Osteocyte (in vitro differentiated cells): ENCODE data around the gene CASS4. TPM values are rescaled to one million over a fixed set of nuclear protein-coding genes. Genes with fewer than 3 reads are reported as not detected.

Experiments
- DNase-seq: peaks from one replicate; pipeline ENCODE4 v3.0.0; 2021; ENCODE audit warnings: mixed read lengths; ENCODE audit not compliant: unreplicated experiment; ENCODE audit errors: extremely low spot score
- H3K27ac Mint-ChIP-seq: one replicate; pipeline ENCODE4 v1.8.0; 2021; ENCODE audit warnings: mild to moderate bottlenecking, mixed read lengths; ENCODE audit not compliant: unreplicated experiment
- H3K27me3 Mint-ChIP-seq: one replicate; pipeline ENCODE4 v1.8.0; 2021; ENCODE audit warnings: mixed read lengths; ENCODE audit not compliant: unreplicated experiment
- H3K36me3 Mint-ChIP-seq: one replicate; pipeline ENCODE4 v1.8.0; 2021; ENCODE audit warnings: mixed read lengths; ENCODE audit not compliant: unreplicated experiment
- H3K4me1 Mint-ChIP-seq: one replicate; pipeline ENCODE4 v1.8.0; 2021; ENCODE audit warnings: mixed read lengths; ENCODE audit not compliant: unreplicated experiment
- H3K4me3 Mint-ChIP-seq: one replicate; pipeline ENCODE4 v1.8.0; 2021; ENCODE audit warnings: mild to moderate bottlenecking, moderate library complexity, mixed read lengths; ENCODE audit not compliant: unreplicated experiment
- H3K9me3 Mint-ChIP-seq: one replicate; pipeline ENCODE4 v1.8.0; 2021; ENCODE audit warnings: mixed read lengths; ENCODE audit not compliant: unreplicated experiment
- total RNA-seq: library from RNA; stranded (reverse); gene quantifications from 2 replicates; pipeline ENCODE4 v1.2.1, GENCODE V29; 2021
- TF ChIP-seq, protein P1 (sequence below): fragments of 200-600 bp; sonication (generic); IDR thresholded peaks from 2 replicates; pipeline ENCODE4 v1.5.0; 2021; ENCODE audit warnings: antibody characterized with exemption, mild to moderate bottlenecking, moderate library complexity

CASS4 gene
- total RNA-seq, 1 donor from 2014 or later: not detected

DNA sequence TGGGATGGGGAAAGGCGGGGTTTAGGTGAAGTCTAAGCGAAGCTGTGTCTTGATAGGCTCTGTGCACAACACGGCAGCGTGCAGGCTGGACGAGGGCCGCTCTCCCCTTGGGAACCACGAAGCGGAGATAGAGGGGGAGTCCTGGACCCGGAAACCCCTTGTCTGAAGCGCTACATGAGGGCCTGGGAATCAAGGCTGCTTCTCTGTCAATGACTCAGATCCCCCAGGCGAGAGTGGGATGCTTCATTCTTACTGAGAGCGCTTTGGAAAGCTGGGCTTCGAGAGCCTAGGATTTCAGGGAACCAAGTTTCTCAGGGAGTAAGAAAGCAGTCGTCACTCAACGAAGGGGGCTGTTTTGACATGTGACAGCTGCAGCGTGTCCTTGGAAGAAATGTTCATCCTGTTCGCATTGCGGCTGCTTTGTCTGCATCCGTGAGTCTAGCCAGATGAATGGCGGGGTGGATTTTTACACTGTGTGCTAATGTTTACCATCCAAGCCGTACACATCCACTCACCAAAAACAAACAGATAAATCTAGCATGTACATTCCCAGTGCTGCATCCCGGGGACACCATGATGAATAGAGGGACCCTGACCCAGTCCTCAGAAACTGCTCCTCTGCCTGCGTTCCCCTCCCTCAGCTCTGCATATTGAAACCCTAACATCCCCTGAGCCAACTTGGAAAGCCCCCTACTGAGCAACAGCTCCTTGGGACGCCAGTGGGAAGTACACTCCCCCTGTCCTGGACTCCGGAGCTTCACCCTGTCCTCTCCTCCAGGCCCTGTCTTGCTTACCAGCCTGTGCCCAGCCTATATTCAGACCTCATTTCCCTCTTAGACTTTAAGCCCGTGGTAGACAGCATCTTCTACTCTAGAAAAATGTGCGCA, 31.8 kb downstream of the CASS4 start:
- Mint-ChIP-seq H3K27ac (peak overlapping the region; percentile 23), H3K27me3 (no peaks in the 10 kb centered on the region), H3K9me3 (no peaks in the 10 kb centered on the region), H3K36me3 (no peaks in the 10 kb centered on the region), H3K4me3 (no peak overlapping the region), H3K4me1 (peaks cover 42% of the 10 kb centered on the region)
- no peak for DNase-seq
- TF ChIP-seq, protein P1, sequence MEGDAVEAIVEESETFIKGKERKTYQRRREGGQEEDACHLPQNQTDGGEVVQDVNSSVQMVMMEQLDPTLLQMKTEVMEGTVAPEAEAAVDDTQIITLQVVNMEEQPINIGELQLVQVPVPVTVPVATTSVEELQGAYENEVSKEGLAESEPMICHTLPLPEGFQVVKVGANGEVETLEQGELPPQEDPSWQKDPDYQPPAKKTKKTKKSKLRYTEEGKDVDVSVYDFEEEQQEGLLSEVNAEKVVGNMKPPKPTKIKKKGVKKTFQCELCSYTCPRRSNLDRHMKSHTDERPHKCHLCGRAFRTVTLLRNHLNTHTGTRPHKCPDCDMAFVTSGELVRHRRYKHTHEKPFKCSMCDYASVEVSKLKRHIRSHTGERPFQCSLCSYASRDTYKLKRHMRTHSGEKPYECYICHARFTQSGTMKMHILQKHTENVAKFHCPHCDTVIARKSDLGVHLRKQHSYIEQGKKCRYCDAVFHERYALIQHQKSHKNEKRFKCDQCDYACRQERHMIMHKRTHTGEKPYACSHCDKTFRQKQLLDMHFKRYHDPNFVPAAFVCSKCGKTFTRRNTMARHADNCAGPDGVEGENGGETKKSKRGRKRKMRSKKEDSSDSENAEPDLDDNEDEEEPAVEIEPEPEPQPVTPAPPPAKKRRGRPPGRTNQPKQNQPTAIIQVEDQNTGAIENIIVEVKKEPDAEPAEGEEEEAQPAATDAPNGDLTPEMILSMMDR: no peak

DNA sequence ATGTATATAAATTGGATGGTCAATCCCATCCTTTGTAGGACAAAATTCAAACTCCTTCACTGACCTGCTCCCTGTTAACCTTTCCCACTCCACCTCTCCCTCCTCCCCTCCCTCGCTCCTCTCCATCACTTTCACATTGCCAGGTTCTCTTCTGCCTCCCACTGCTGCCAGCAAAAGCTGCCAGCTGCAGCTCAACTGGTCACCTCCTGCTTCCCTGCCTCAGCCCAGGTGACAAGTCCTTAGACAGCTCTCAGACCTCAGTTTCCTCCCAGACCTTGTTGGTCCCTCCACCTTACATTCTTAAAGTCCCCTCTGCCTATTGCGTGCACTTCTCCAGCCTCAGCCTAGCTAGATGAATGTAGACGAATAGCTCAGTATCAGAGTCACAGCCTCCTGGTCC, 33.1 kb downstream of the CASS4 start:
- no peaks in the 10 kb centered on the region for H3K27me3 Mint-ChIP-seq
- no peak overlapping the region for H3K27ac Mint-ChIP-seq
- H3K4me3 Mint-ChIP-seq: no peak overlapping the region
- H3K36me3 Mint-ChIP-seq: no peaks in the 10 kb centered on the region
- no peaks in the 10 kb centered on the region for H3K9me3 Mint-ChIP-seq
- TF ChIP-seq, protein P1: no peak
- H3K4me1 Mint-ChIP-seq: peaks cover 30% of the 10 kb centered on the region
- DNase-seq: no peak

DNA sequence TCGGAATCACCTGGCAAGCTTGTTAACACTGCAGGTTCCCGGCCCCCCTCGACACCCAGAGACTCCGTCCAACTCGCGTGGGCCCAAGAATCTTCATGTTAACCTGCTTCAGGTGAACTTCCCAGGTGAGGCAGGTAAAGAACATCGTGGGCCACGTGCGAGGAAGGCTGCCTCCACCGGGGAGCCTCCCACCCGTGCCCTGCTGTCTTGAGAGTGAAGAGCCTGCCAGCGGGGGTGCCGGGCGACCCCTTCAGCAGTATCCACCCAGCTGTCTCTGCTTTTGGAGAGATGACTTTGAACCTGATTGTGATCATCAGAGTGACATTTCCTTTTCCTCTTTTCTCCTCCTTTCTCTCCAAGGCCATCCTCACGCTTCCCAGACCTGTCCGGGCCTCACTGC, 33.5 kb downstream of the CASS4 start:
- Mint-ChIP-seq H3K9me3 (no peaks in the 10 kb centered on the region), H3K4me1 (peaks cover 26% of the 10 kb centered on the region), H3K27me3 (no peaks in the 10 kb centered on the region), H3K4me3 (no peak overlapping the region), H3K27ac (no peak overlapping the region), H3K36me3 (no peaks in the 10 kb centered on the region)
- no peak for DNase-seq
- TF ChIP-seq, protein P1: no peak

- Mint-ChIP-seq H3K27ac (no peak overlapping the region), H3K36me3 (no peaks in the 10 kb centered on the region), H3K9me3 (no peaks in the 10 kb centered on the region), H3K4me1 (peaks cover 17% of the 10 kb centered on the region), H3K4me3 (no peak overlapping the region), H3K27me3 (peaks cover 3% of the 10 kb centered on the region)
- no peak for DNase-seq
- TF ChIP-seq, protein P1: no peak
These were observed 35.2 kb downstream of the CASS4 start for GRCh38 chr20:56447227-56447626.

- peaks cover 3% of the 10 kb centered on the region for H3K27me3 Mint-ChIP-seq
- peaks cover under 1% of the 10 kb centered on the region for H3K4me1 Mint-ChIP-seq
- no peaks in the 10 kb centered on the region for H3K9me3 Mint-ChIP-seq
- TF ChIP-seq, protein P1: no peak
- H3K36me3 Mint-ChIP-seq: no peaks in the 10 kb centered on the region
- no peak overlapping the region for H3K4me3 Mint-ChIP-seq
- no peak for DNase-seq
- H3K27ac Mint-ChIP-seq: no peak overlapping the region
These were observed 37.4 kb downstream of the CASS4 start for GRCh38 chr20:56449459-56449858.
